ENCODE data around the gene CROCC2.

DNA sequence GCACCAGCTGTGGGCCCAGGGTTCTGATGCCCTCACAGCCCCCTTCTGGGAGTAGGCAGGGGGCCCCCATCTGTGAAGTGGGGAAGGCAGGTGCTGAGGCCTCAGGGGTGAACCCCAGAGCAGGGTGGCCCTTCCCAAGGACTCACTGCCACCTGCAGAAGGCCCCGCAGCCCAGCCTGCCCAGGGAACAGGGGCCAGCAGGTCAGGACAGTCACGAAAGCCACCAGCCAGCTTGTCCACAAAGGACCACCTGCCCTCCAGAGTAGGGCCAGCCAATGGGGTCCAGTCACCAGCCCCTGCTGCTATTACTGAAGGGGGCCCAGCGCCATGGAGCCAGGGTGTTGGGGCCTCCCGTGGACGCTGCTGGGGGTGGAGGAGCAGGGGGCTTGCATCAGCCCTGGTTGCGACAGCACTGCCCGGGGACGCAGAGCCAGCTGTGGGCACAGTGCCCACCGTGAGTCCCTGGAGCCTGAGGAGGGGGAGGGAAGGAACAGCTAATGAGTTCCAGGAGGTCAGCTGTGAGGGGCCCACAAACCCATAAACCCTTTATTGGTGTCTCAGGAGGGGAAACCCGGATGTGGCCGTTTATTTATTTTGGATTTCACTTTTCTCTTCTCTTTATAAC lies 80.8 kb downstream of the CROCC2 start:
- TF ChIP-seq CTCF (IDR thresholded peaks at IDR 0.05; ENCODE audit: low read depth, low read length, poor library complexity, severe bottlenecking) (no peak), EZH2phosphoT487 (IDR thresholded peaks at IDR 0.05; ENCODE audit: borderline replicate concordance, low read length) (no peak)
